Gastrocnemius medialis (tissue), 4 donors: ENCODE data around the gene VSIR. TPM values are rescaled to one million over a fixed set of nuclear protein-coding genes. Genes with fewer than 3 reads are reported as not detected.
A peak's percentile ranks its signal among the peaks of the same experiment; 100 is the strongest.

Experiments used
- ATAC-seq, 2 donors: fragments of 150-250 bp; one replicate each; pipeline ENCODE4 v1.9.1; 2016
- DNase-seq, 2 donors: peaks; one replicate each; pipeline ENCODE4 v3.0.0-alpha.2; 2019
- H3K27ac ChIP-seq, 4 donors: fragments of 200-600 bp; sonication (generic); 1 replicate in 1 of 4; 2 replicates in 3 of 4; pipeline ENCODE4 v1.5.1; 2016 to 2018; ENCODE audit warnings: mild to moderate bottlenecking in 2 of 4, moderate library complexity in 1 of 4
- H3K27me3 ChIP-seq, 3 donors: fragments of 200-600 bp; sonication (generic) in 2 of 3; 1 replicate in 1 of 3; 2 replicates in 2 of 3; pipeline versions ENCODE4 v1.5.1 to v1.6.0; 2016 to 2019; ENCODE audit warnings: mild to moderate bottlenecking in 1 of 3, moderate library complexity in 1 of 3
- H3K36me3 ChIP-seq, 2 donors: fragments of 200-600 bp; sonication (generic) in 1 of 2; one replicate each; pipeline ENCODE4 v1.5.1; 2017 to 2018
- H3K4me1 ChIP-seq, 2 donors: fragments of 200-600 bp; sonication (generic) in 1 of 2; one replicate each; pipeline ENCODE4 v1.5.1; 2016 to 2017; ENCODE audit warnings: mild to moderate bottlenecking in 2 of 2
- H3K4me3 ChIP-seq, 4 donors: fragments of 200-600 bp; sonication (generic) in 3 of 4; 1 replicate in 1 of 4; 2 replicates in 3 of 4; pipeline ENCODE4 v1.5.1; 2016 to 2019; ENCODE audit warnings: mild to moderate bottlenecking in 2 of 4
- H3K9me3 ChIP-seq, 3 donors: fragments of 200-600 bp; sonication (generic) in 2 of 3; 1 replicate in 1 of 3; 2 replicates in 2 of 3; pipeline ENCODE4 v1.5.1; 2016 to 2019
- POLR2A ChIP-seq, 2 donors: fragments of 450-650 bp; IDR thresholded peaks; one replicate each; pipeline ENCODE4 v1.6.1; 2017; ENCODE audit warnings: antibody characterized with exemption in 2 of 2, mild to moderate bottlenecking in 2 of 2, moderate library complexity in 2 of 2
- in situ Hi-C, 4 donors: fragments of 200-750 bp; cut with MboI; loops; one replicate each; pipeline versions ENCODE4 v1.15.0 to v1.8.0; 2017; ENCODE audit warnings: low sequenced_read_pairs in 4 of 4
- intact Hi-C: fragments of 100-400 bp; cut with DNase I; formaldehyde crosslinking; loops from one replicate; pipeline ENCODE4 v1.15.1; 2023; ENCODE audit warnings: low total_unique reads
- total RNA-seq, 4 donors: library from RNA; depleted of rRNA; stranded (reverse); fragments of >200 nt; gene quantifications; one replicate each; pipeline versions ENCODE4 v1.1.0 to v1.2.3, GENCODE V29; 2016
- TF ChIP-seq, protein P1 (sequence below), 5 experiments: fragments of 450-650 bp in 3 of 5; fragments of 200-600 bp in 2 of 5; sonication (generic) in 2 of 5; IDR thresholded peaks in 4 of 5; conservative IDR thresholded peaks in 1 of 5; 1 replicate in 4 of 5; 2 replicates in 1 of 5; pipeline ENCODE4 v1.5.1; 2016 to 2019; ENCODE audit warnings: antibody characterized with exemption in 5 of 5, mild to moderate bottlenecking in 3 of 5, moderate library complexity in 3 of 5

VSIR gene
- total RNA-seq, 4 donors from 2014 or later, result 7.9 to 20.7 (median 16.9) TPM

DNA sequence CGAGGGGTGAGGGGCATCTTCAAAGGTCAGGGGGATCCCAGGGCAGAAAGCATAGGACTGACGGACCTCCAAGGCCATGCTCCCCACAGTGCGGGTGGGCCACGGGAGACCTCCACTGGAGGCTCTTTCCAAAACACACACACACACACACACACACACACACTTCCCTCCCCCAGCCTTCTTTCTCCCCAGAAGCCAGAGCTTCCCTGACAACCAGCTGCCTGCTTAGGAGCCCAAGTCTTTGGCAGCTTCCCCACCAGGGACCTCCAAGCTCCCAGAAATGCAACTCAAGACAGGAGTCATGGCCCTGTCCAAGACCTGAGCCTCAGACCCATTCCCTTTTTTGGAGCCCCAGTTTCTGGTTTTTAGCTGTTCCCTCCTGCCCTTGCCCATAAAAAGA is 53.0 kb downstream of the VSIR start:
- H3K36me3 ChIP-seq, result no peaks in the 10 kb centered on the region
- in situ Hi-C loops (no loop called here), intact Hi-C loops (no loop called here)
- no peaks in the 10 kb centered on the region for H3K9me3 ChIP-seq
- no peak overlapping the region for H3K4me3 ChIP-seq
- no peak for TF ChIP-seq POLR2A (IDR thresholded peaks at IDR 0.05)
- TF ChIP-seq, protein P1, sequence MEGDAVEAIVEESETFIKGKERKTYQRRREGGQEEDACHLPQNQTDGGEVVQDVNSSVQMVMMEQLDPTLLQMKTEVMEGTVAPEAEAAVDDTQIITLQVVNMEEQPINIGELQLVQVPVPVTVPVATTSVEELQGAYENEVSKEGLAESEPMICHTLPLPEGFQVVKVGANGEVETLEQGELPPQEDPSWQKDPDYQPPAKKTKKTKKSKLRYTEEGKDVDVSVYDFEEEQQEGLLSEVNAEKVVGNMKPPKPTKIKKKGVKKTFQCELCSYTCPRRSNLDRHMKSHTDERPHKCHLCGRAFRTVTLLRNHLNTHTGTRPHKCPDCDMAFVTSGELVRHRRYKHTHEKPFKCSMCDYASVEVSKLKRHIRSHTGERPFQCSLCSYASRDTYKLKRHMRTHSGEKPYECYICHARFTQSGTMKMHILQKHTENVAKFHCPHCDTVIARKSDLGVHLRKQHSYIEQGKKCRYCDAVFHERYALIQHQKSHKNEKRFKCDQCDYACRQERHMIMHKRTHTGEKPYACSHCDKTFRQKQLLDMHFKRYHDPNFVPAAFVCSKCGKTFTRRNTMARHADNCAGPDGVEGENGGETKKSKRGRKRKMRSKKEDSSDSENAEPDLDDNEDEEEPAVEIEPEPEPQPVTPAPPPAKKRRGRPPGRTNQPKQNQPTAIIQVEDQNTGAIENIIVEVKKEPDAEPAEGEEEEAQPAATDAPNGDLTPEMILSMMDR (IDR thresholded peaks at IDR 0.05 in 4 of 5, conservative IDR thresholded peaks at IDR 0.05 in 1 of 5), result no peak
- H3K27ac ChIP-seq, result no peak overlapping the region
- DNase-seq, result no peak
- ATAC-seq, result no peak
- peaks cover 5 to 9% of the 10 kb centered on the region in 2 donors for H3K4me1 ChIP-seq
- no peaks in the 10 kb centered on the region for H3K27me3 ChIP-seq

DNA sequence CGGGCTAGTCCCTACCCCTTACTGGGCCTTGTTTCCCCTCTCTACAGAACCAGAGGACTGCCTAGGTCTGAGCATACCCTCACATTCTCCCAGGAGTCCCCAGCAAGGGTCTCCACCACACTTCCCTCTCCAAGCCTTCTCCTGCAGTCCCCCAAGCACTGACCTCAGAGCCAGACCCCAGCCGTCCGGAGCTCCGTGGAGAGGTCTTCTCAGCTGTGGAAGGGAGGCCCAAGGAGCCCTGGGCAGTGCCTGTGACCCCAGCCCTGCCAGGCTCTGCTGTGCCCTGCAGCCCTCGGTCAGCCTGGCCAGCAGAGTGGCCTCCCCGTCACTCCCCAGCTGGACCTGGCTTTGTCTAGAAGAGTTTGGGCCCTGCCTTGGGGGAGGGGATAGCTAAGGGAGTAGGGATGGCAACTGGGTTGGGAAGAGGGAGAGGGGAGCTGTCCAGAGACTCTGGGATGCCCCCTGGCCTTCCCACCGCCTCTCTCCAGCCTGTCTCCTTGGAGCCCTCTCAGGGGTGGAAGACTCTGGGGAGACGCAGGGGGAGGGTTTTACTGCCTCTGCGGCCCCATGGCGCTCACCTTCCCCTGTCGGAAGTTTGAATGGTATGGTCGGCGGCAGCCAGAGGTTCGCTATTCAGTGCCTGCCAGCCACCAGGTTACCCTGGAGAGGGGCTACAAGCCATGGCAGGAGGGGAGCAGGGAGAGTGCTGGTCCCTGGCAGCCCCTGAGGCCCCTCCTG is 53.7 kb downstream of the VSIR start, which contains the start of gene C10orf105:
C10orf105 (minus strand) TSS at position 315 of the 738 bp plus-strand sequence. CDS start 3,441 bp downstream, outside the sequence.
- ATAC-seq, result no peak
- in situ Hi-C loops, result no loop called here

DNA sequence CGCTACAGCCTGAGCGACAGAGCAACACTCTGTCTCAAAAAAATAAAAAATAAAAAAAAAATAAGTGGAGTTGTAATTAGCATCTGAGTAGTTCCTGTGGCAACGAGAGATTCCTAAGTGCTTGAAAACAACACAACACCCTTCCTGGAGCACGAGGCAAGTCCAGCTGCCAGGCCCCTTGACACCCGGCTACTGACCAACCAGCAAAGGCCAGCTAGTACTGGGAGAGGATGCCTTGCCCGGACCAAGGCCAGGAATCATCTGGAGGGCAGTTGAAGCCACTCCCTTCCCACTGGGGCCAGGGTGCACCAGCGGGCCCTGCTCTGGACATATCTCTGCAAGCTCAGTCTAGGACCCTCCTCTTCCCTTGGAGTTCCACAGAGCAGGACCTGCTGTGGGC is 54.3 kb downstream of the VSIR start:
- ATAC-seq (peak; percentile 40 to 51), DNase-seq (no peak)
- TF ChIP-seq, protein P1 (IDR thresholded peaks at IDR 0.05 in 4 of 5, conservative IDR thresholded peaks at IDR 0.05 in 1 of 5), result no peak
- TF ChIP-seq POLR2A (IDR thresholded peaks at IDR 0.05), result no peak
- Histone ChIP-seq H3K9me3 (no peaks in the 10 kb centered on the region), H3K27ac (peak overlapping the region in 1 of 4 donors; percentile 8), H3K4me1 (peaks cover 13 to 22% of the 10 kb centered on the region in 2 donors), H3K4me3 (no peak overlapping the region), H3K27me3 (no peaks in the 10 kb centered on the region), H3K36me3 (no peaks in the 10 kb centered on the region)
- in situ Hi-C loops (no loop called here), intact Hi-C loops (no loop called here)

More for the DNA sequence above, 53.7 kb downstream of the VSIR start, which contains the start of gene C10orf105:
- H3K4me3 ChIP-seq, result no peak within 1 kb of the TSS
- no peaks in the 10 kb centered on the region for H3K9me3 ChIP-seq
- no peak for DNase-seq
- intact Hi-C loops, result no loop called here
- no peaks in the 10 kb centered on the region for H3K36me3 ChIP-seq
- H3K4me1 ChIP-seq, result peaks cover 7 to 16% of the 10 kb centered on the region in 2 donors
- no peak for TF ChIP-seq POLR2A (IDR thresholded peaks at IDR 0.05)
- TF ChIP-seq, protein P1 (IDR thresholded peaks at IDR 0.05 in 4 of 5, conservative IDR thresholded peaks at IDR 0.05 in 1 of 5), result no peak
- H3K27ac ChIP-seq, result peak within 1 kb of the TSS in 1 of 4 donors; percentile 8
- H3K27me3 ChIP-seq, result no peaks in the 10 kb centered on the region

DNA sequence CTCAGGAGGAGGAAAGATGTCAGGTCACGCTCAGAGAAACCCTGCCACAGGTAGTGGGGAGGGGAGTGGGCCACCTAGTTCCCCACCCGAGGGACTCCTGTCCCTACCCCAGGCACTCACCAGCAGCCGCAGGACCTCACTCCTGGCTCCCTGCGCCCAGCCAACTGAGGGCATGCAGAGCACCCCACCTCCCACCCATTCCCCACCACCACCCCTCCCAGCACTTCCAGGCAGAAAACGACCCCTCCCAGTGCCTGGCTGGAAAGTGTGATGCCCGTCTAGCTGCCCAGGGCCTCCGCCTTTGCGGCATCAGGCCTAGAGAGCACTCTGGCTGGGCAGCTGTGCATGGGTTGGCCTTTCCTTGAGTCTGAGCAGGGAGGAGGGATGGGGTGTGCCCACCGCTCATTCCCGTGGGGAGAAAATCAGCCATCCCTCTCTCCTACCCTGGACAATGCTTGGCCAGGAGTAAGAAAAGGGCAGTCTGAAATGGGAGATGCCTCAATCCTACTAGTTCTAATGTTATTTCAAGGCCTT is 55.1 kb downstream of the VSIR start:
- Histone ChIP-seq H3K27me3 (no peaks in the 10 kb centered on the region), H3K9me3 (no peaks in the 10 kb centered on the region), H3K4me3 (no peak overlapping the region), H3K27ac (no peak overlapping the region), H3K36me3 (no peaks in the 10 kb centered on the region), H3K4me1 (peaks cover 21 to 30% of the 10 kb centered on the region in 2 donors)
- in situ Hi-C loops (no loop called here), intact Hi-C loops (no loop called here)
- TF ChIP-seq, protein P1 (IDR thresholded peaks at IDR 0.05 in 4 of 5, conservative IDR thresholded peaks at IDR 0.05 in 1 of 5), result no peak
- TF ChIP-seq POLR2A (IDR thresholded peaks at IDR 0.05), result no peak
- no peak for DNase-seq
- ATAC-seq, result no peak
